Left hindlimb (tissue), 1 donor: ENCODE measurements around the gene SEC14L6.

Source experiments
- DNase-seq: peaks from one replicate; pipeline ENCODE4 v3.0.0-alpha.2; 2018

The SEC14L6 gene

DNA sequence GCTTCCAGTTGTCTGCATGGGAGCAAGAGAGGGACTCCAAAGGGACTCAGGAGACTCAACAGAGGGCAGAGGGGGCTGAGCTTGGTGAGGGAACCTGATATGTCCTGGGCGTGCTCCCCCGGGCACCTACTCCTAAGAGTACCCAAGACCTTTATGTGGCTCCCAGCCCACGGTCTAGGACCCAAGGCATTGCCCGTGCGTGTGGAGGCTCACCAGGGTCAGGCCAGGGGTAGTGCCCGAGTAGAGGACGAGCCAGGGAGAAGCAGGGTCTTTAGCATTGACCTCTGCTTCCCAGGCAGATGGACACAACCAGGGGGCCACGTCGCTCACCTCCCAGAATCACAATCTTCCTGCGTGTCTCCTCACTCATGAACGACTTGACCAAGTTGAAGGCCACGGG, 54.4 kb downstream of the SEC14L6 start:
- DNase-seq = no peak

DNA sequence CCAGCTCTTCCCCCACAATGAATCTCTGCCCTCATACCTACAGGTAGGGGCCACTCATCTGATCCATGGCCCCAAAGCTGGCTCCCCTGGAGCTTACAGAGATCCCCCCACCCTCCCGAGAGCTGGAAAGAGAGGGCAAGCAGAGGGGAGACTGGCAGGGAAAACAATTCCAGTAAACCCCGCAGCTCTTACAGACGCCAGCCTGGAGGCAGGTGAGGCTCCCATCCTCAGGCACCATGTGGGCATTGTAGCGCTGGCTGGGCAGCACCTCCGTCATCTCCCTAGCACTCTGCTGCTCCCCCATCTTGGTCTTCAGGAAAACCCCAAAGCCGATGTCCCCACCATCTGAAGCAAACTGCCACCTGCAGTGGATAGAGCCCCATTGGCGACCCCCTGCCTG, 55.2 kb downstream of the SEC14L6 start:
- DNase-seq = no peak

DNA sequence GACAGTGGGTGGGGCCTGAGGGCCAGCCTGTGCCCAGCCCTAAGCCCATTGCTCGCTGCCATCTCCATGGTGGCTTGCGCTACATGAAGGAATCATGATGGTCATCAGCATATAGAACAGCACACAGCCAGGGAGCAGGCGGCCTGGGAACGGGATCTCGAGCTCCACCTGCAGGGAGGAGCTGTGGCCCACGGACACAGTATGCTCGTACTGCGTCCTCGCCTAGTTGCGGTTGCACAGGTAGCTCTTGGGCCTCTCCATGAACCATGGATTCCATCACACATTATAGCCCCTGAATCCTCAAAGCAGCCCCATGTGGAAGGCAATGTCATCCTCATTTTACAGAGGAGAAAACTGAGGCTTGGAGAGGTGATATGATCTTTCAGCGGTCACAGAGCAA, 56.1 kb downstream of the SEC14L6 start:
- DNase-seq = no peak

DNA sequence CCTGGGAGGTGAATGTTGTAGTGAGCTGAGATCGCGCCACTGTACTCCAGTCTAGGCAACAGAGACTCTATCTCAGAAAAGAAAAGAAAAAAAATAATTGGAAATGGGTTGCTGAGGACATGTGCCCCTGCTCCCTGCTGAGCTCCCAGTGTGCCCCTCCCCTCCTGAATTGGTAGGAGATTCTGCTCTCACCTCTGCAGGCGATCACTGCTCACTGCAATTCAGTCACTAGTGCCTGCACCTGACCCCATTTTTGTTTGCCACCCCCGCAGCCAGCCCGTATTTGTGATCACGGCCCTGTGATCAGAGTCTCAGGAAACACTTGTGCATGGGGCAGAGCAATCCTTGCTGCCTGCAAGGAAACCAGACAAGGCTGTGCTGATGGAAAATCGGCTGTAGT, 58.4 kb downstream of the SEC14L6 start:
- DNase-seq = no peak

DNA sequence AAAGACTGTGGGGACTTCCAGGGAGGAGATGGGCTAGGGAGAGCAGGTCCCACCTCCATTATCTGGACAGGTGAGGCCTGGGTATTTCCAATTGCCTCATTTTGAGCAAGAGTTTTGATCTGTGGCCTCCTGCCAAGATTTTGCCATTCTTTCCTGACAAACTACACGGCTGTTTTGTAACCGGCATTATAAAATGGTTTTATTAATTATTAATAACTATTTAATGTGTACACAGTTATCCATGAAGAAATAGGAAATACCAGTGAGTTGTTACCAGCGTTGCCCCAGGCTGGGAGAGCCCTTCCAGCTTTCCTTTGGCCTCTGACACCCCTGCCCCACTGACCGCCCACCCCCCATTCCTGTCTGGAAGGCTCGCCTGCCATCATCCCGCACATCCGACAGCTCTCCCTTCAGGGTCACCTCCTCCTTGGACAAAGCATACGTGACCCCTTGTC, 59.9 kb downstream of the SEC14L6 start:
- DNase-seq = no peak

DNA sequence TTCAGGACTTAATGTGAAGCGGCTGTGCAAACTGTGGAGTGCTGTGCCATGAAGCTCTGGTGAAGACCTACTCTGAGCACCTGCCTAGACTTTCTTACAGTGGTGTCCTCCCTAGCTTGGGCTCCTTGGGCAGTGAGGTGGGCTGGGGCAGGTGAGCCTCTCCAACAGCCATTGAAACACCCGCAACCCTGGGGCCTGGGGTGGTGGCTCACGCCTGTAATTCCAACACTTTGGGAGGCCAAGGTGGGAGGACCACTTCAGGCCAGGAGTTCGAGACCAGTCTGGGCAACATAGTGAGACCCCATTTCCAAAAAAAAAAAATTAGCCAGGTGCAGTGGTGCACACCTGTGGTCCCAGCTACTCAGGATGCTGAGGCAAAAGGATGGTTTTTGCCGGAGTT, 60.4 kb downstream of the SEC14L6 start:
- DNase-seq = no peak

DNA sequence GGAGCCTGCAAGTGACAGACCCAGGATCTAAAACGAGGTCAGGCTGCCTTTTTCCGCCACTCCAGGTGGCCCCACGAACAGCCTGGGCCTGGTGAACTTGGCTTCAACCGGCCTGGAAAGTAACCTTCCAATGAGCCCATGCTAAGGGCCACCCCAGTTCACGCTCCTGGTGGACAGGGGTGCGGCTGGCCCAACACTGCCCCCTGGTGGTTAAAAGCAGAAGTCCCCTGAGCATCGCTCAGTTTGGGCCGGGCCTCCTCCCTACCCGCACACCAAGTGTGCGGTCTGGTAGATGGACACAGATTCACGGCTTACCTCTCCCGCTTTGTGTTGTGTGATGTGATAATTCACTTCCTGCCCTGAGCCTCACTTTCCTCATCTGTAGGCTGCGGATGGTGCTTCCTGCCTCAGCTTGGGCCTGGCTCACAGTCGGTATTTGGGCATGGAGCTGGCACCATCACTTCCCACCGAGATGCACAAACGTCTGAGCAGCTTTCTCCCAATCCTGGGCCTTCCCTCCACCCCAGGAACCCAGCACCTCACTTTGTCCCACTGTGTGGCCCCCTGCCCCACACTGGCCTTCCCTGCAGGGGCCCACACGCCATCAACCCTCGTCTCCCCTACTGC, 61.1 kb downstream of the SEC14L6 start:
- DNase-seq = no peak

DNA sequence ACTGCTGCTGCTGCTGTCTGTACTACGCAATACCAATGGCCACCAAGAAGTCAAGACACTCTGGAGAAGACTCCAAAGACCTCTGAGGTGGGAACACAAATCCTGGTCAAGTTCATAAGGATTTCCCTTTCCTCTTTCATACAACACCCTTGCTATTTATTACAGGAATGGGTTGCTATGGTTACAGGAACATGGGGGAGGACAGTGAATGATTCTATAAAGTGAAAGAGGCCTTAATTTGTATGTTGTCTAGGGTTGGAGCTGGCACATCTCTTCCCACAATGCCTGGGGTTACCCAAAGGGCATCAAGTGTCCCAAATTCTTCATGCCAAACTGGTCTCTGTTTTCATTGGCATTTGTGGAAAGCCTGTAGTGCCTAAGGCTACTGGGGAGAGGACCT, 63.4 kb downstream of the SEC14L6 start:
- no peak for DNase-seq

DNA sequence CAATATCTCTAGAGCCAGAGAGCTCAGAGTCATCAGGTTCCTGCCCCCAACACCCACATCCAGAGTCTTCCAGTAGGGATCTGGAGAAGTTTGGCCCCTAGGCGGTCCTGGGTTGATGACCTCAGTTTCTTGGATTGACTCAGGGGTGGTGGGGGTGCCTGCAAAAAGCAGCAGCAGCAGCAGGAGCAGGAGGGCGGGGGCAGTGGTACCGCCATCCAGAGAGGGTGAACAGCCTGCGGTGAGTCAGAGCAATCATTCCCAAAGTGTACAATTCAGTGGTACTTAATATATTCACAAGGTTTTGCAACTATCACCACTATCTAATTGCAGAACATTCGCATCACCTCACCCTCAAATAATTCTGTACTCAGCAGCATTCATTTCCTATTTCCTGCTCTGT, 64.8 kb downstream of the SEC14L6 start:
- DNase-seq = no peak

DNA sequence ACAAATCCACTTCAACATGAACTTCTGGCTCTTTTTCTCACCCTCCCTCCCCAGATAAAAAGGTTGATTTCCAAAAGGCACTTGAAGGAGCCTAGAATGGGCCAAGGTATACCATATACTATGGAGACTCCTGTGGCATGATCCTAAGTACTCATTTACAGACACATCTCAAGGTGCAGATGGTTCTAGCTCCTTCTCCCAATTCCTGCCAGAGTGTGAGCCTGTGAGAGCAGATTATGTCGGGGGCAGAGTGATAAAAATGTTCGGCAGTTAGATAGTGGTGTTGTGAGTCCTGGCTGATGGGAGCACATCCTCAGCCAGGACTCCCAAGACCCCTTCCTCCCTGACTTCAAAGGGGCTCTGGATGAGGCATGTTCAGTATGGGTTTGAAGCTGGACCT, 66.6 kb downstream of the SEC14L6 start:
- DNase-seq = no peak

DNA sequence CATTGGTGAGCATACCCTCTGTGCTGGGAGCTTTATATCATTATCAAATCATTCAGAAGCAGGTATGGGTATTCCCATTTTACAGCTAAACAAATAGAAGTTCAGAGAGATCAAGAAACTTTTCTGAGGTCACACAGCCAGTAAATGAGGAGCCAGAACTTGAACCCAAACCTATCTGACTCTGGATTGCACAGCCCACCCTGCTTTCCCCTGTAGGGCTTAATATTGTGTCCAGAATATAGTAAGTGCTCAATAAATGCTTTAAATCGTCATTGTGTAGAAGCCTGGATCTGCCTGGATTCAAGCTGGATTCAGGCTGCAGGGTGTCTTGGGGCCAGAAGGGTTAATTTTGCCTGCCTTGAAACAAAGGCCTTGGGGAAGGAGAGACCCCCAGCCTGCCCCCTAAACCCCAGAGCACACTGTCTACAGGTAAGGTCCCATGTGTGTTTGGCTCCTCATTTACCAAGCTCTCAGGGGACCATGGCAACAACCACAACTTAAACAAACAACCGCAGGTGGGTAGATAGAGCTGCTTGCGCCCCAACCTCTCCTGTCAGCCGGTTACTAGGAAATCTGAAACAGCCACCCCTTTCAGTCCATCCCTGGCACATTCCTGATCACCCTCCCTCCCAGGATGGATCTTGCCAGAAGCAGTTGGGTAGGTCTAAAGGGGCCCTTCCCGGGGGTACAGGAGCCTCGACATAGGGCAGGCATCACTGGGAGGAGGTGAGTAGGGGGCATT, 71.7 kb downstream of the SEC14L6 start:
- DNase-seq = no peak

DNA sequence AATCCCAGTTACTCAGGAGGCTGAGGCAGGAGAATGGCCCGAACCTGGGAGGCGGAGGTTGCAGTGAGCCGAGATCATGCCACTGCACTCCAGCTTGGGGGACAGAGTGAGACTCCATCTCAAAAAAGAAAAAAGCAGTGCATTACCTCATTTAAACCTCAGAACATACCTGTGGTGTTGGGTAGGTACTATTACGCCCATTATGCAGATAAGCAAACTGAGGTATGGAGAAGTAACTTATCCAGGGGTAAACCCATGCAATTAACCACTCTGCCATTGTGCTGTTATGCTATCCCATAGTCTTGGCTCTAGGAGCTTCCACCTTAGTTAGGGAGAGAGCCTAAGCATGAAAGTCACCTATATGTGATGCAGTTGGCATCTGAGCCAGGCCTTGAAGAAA, 72.4 kb downstream of the SEC14L6 start:
- DNase-seq = no peak

DNA sequence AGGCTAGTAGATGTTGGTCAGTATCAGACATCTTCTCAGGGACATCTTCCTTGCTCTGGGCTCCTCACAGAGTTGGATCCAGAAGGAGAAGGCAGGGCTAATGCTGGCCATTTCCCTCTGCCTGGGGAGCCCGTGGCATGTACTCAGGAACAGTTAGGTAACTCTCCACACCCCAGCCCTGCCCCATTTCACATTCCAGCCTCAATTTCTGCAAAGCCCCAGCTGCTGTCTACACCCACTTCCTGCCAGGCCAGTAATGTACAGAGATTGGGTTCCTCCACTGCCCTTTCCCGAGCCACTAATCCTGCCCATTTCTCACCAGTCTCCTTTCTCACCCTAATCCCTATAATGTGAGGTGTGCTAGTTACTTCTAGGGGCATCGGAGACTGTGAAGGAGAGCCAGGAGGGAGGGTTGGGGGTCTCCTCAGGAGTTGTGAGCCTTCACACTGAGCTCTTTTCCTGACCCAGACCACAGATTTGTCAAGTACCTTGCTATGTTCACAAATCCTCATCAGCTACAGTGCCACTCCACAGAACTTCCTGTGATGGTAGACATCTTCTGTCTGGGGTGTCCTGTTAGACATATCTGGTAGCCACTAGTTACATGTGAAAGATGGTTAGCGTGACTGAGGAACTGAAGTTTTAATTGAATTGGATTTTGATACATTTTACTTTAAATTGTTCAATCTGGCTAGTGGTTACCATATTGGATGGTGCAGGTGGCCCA, 73.4 kb downstream of the SEC14L6 start:
- no peak for DNase-seq
